Measurements from ENCODE around the gene PNPLA6. TPM values are rescaled to one million over a fixed set of nuclear protein-coding genes. Genes with fewer than 3 reads are reported as not detected.

The PNPLA6 gene
- total and polyA plus RNA-seq, 10 of the 15 experiments (the other 5 are each of a cell fraction or from before 2014, with no cell fraction given) = 0.95 to 105 (median 40.0) TPM

DNA sequence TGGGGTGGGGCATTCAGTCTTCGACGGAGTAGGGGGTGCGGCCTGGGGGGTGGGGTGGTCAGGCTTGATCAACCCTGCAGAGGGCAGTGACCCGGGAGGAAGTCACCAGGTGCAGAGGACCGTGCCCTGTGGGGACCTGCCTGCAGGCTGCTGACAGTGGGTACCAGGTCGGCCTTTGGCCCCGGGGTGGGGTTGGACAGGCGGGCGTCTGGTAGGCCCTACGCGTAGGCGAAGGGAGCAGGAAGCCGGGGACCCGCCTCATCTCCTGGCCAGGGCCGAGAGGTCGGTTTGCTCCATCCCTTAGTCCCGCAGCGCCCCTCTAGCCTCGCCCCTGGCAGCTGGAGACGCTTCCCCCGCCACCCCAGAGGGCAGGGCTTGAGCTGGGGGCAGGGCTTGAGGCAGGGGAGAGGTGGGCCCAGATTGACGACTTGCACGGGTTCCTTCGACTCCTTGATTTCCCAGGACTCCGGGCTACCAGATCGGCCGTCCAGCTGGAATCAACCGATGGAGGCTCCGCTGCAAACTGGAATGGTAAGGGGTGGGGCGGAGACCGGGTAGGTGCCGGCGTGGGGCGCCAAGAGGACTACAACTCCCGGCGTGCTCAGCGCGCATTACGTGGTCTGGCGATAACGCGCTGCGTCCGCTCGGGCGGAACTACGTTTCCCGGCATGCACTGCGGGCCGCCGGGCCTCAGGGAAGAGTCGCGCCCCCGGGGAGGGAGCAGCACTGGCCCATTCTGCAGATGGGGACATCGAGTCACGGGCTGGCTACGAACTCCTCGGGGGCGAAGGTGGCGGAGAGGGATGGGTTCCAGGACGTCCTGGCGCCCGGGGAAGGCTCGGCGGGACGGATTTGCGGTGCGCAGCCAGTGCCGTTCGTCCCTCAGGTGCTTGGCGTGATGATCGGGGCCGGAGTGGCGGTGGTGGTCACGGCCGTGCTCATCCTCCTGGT is at the start of gene PNPLA6 (continued):
- TF ChIP-seq, protein P1, sequence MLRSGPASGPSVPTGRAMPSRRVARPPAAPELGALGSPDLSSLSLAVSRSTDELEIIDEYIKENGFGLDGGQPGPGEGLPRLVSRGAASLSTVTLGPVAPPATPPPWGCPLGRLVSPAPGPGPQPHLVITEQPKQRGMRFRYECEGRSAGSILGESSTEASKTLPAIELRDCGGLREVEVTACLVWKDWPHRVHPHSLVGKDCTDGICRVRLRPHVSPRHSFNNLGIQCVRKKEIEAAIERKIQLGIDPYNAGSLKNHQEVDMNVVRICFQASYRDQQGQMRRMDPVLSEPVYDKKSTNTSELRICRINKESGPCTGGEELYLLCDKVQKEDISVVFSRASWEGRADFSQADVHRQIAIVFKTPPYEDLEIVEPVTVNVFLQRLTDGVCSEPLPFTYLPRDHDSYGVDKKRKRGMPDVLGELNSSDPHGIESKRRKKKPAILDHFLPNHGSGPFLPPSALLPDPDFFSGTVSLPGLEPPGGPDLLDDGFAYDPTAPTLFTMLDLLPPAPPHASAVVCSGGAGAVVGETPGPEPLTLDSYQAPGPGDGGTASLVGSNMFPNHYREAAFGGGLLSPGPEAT (IDR thresholded peaks at IDR 0.05; ENCODE audit: low read depth) = peak; percentile 93
- TF ChIP-seq ATF2 (IDR thresholded peaks at IDR 0.05; ENCODE audit: low read length) (no peak), TARDBP (IDR thresholded peaks at IDR 0.05; ENCODE audit: borderline replicate concordance) (peak; percentile 87), MTA3 (IDR thresholded peaks at IDR 0.05; ENCODE audit: borderline replicate concordance, low read length) (no peak), ZBTB11 (CRISPR knock-in tag; IDR thresholded peaks at IDR 0.05) (no peak), ZNF384 (IDR thresholded peaks at IDR 0.05; ENCODE audit: borderline replicate concordance, low read depth, low read length) (no peak), STAT1 (conservative IDR thresholded peaks at IDR 0.05) (peak; percentile 93; the same call in 1 of the 2 replicates), RB1 (IDR thresholded peaks at IDR 0.05; ENCODE audit: borderline replicate concordance) (peak; percentile 75; the same call in 1 of the 2 replicates), HCFC1 (IDR thresholded peaks at IDR 0.05; ENCODE audit: low read length) (peak; percentile 98), NRF1 (conservative IDR thresholded peaks at IDR 0.05; ENCODE audit: low read depth, low read length) (no peak)
- TF ChIP-seq, protein P2, sequence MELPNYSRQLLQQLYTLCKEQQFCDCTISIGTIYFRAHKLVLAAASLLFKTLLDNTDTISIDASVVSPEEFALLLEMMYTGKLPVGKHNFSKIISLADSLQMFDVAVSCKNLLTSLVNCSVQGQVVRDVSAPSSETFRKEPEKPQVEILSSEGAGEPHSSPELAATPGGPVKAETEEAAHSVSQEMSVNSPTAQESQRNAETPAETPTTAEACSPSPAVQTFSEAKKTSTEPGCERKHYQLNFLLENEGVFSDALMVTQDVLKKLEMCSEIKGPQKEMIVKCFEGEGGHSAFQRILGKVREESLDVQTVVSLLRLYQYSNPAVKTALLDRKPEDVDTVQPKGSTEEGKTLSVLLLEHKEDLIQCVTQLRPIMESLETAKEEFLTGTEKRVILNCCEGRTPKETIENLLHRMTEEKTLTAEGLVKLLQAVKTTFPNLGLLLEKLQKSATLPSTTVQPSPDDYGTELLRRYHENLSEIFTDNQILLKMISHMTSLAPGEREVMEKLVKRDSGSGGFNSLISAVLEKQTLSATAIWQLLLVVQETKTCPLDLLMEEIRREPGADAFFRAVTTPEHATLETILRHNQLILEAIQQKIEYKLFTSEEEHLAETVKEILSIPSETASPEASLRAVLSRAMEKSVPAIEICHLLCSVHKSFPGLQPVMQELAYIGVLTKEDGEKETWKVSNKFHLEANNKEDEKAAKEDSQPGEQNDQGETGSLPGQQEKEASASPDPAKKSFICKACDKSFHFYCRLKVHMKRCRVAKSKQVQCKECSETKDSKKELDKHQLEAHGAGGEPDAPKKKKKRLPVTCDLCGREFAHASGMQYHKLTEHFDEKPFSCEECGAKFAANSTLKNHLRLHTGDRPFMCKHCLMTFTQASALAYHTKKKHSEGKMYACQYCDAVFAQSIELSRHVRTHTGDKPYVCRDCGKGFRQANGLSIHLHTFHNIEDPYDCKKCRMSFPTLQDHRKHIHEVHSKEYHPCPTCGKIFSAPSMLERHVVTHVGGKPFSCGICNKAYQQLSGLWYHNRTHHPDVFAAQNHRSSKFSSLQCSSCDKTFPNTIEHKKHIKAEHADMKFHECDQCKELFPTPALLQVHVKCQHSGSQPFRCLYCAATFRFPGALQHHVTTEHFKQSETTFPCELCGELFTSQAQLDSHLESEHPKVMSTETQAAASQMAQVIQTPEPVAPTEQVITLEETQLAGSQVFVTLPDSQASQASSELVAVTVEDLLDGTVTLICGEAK (IDR thresholded peaks at IDR 0.05; ENCODE audit: borderline replicate concordance) = peak; percentile 64; the same call in 1 of the 2 replicates
- TF ChIP-seq, protein P3, sequence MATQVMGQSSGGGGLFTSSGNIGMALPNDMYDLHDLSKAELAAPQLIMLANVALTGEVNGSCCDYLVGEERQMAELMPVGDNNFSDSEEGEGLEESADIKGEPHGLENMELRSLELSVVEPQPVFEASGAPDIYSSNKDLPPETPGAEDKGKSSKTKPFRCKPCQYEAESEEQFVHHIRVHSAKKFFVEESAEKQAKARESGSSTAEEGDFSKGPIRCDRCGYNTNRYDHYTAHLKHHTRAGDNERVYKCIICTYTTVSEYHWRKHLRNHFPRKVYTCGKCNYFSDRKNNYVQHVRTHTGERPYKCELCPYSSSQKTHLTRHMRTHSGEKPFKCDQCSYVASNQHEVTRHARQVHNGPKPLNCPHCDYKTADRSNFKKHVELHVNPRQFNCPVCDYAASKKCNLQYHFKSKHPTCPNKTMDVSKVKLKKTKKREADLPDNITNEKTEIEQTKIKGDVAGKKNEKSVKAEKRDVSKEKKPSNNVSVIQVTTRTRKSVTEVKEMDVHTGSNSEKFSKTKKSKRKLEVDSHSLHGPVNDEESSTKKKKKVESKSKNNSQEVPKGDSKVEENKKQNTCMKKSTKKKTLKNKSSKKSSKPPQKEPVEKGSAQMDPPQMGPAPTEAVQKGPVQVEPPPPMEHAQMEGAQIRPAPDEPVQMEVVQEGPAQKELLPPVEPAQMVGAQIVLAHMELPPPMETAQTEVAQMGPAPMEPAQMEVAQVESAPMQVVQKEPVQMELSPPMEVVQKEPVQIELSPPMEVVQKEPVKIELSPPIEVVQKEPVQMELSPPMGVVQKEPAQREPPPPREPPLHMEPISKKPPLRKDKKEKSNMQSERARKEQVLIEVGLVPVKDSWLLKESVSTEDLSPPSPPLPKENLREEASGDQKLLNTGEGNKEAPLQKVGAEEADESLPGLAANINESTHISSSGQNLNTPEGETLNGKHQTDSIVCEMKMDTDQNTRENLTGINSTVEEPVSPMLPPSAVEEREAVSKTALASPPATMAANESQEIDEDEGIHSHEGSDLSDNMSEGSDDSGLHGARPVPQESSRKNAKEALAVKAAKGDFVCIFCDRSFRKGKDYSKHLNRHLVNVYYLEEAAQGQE (IDR thresholded peaks at IDR 0.05; ENCODE audit: low read depth, low read length) = no peak

All from GM12878 (cell line).